Measurements from ENCODE around the gene IL15RA. TPM values are rescaled to one million over a fixed set of nuclear protein-coding genes. Genes with fewer than 3 reads are reported as not detected.
A peak's percentile ranks its signal among the peaks of the same experiment; 100 is the strongest.

IL15RA gene
- total RNA-seq, 1 donor from 2014 or later = 3.1 TPM

GRCh38 chr10:5951167-5951711 is 26.1 kb downstream of the IL15RA start:
- FAIRE-seq (no peak), DNase-seq (ENCODE audit: low read depth) (peak; percentile 49)
- H3K4me3 Mint-ChIP-seq (ENCODE audit: unreplicated experiment) = no peak overlapping the region
- no peaks in the 10 kb centered on the region for H3K36me3 Mint-ChIP-seq (ENCODE audit: low read depth, unreplicated experiment)
- no peaks in the 10 kb centered on the region for H3K27me3 ChIP-seq (ENCODE audit: insufficient read depth, low read length)
- H3K27ac Mint-ChIP-seq (ENCODE audit: unreplicated experiment) = no peak overlapping the region
- no peak overlapping the region for H3K27ac ChIP-seq (ENCODE audit: low read depth, low read length)
- no peaks in the 10 kb centered on the region for H3K36me3 ChIP-seq (ENCODE audit: insufficient read depth, low read length)
- H3K9me3 ChIP-seq (ENCODE audit: insufficient read depth, low read depth, low read length) = no peaks in the 10 kb centered on the region
- no peaks in the 10 kb centered on the region for H4K20me1 ChIP-seq (ENCODE audit: insufficient read depth, low read length)
- no peaks in the 10 kb centered on the region for H3K79me2 ChIP-seq (ENCODE audit: insufficient read depth, low read length)
- H3K27me3 Mint-ChIP-seq (ENCODE audit: low read depth, unreplicated experiment) = peaks cover 6% of the 10 kb centered on the region
- H3K9ac ChIP-seq (ENCODE audit: low read length) = no peak overlapping the region
- H3K4me3 ChIP-seq (ENCODE audit: insufficient read depth, low read depth, low read length) = no peak overlapping the region
- peaks cover 7% of the 10 kb centered on the region for H3K4me1 ChIP-seq (ENCODE audit: insufficient read depth, low read length)
- no peak overlapping the region for H3K4me2 ChIP-seq (ENCODE audit: low read length)
- no peak overlapping the region for H2AFZ ChIP-seq (ENCODE audit: low read depth, low read length)
- no peaks in the 10 kb centered on the region for H3K9me3 Mint-ChIP-seq (ENCODE audit: unreplicated experiment)
- TF ChIP-seq CTCF (IDR thresholded peaks at IDR 0.05; ENCODE audit: insufficient read depth, low read depth, low read length) (no peak), EZH2 (IDR thresholded peaks at IDR 0.05; ENCODE audit: insufficient read depth, low read length) (no peak)
- peaks cover 9% of the 10 kb centered on the region for H3K4me1 Mint-ChIP-seq (ENCODE audit: low read depth, unreplicated experiment)

GRCh38 chr10:5949009-5949759 is 28.2 kb downstream of the IL15RA start:
- Histone ChIP-seq H3K4me3 (ENCODE audit: insufficient read depth, low read depth, low read length) (no peak overlapping the region), H3K9me3 (ENCODE audit: insufficient read depth, low read depth, low read length) (no peaks in the 10 kb centered on the region), H2AFZ (ENCODE audit: low read depth, low read length) (peak overlapping the region; percentile 27), H3K27me3 (ENCODE audit: insufficient read depth, low read length) (no peaks in the 10 kb centered on the region), H3K9ac (ENCODE audit: low read length) (no peak overlapping the region), H3K27ac (ENCODE audit: low read depth, low read length) (no peak overlapping the region), H4K20me1 (ENCODE audit: insufficient read depth, low read length) (no peaks in the 10 kb centered on the region), H3K36me3 (ENCODE audit: insufficient read depth, low read length) (no peaks in the 10 kb centered on the region), H3K79me2 (ENCODE audit: insufficient read depth, low read length) (no peaks in the 10 kb centered on the region), H3K4me2 (ENCODE audit: low read length) (no peak overlapping the region), H3K4me1 (ENCODE audit: insufficient read depth, low read length) (peaks cover 24% of the 10 kb centered on the region)
- DNase-seq (ENCODE audit: low read depth) (peak; percentile 37), FAIRE-seq (no peak)
- Mint-ChIP-seq H3K9me3 (ENCODE audit: unreplicated experiment) (peaks cover 1% of the 10 kb centered on the region), H3K4me3 (ENCODE audit: unreplicated experiment) (no peak overlapping the region), H3K27ac (ENCODE audit: unreplicated experiment) (no peak overlapping the region), H3K36me3 (ENCODE audit: low read depth, unreplicated experiment) (no peaks in the 10 kb centered on the region), H3K4me1 (ENCODE audit: low read depth, unreplicated experiment) (peaks cover 25% of the 10 kb centered on the region), H3K27me3 (ENCODE audit: low read depth, unreplicated experiment) (peaks cover 6% of the 10 kb centered on the region)
- TF ChIP-seq EZH2 (IDR thresholded peaks at IDR 0.05; ENCODE audit: insufficient read depth, low read length) (no peak), CTCF (IDR thresholded peaks at IDR 0.05; ENCODE audit: insufficient read depth, low read depth, low read length) (peak; percentile 44)

- H3K27me3 Mint-ChIP-seq (ENCODE audit: low read depth, unreplicated experiment) = peaks cover 6% of the 10 kb centered on the region
- no peak overlapping the region for H3K4me2 ChIP-seq (ENCODE audit: low read length)
- H4K20me1 ChIP-seq (ENCODE audit: insufficient read depth, low read length) = no peaks in the 10 kb centered on the region
- no peaks in the 10 kb centered on the region for H3K36me3 ChIP-seq (ENCODE audit: insufficient read depth, low read length)
- FAIRE-seq (no peak), DNase-seq (ENCODE audit: low read depth) (no peak)
- H3K9me3 Mint-ChIP-seq (ENCODE audit: unreplicated experiment) = peaks cover 1% of the 10 kb centered on the region
- no peak overlapping the region for H3K9ac ChIP-seq (ENCODE audit: low read length)
- H3K4me3 ChIP-seq (ENCODE audit: insufficient read depth, low read depth, low read length) = no peak overlapping the region
- peaks cover 31% of the 10 kb centered on the region for H3K4me1 Mint-ChIP-seq (ENCODE audit: low read depth, unreplicated experiment)
- H3K27ac ChIP-seq (ENCODE audit: low read depth, low read length) = no peak overlapping the region
- H3K27me3 ChIP-seq (ENCODE audit: insufficient read depth, low read length) = no peaks in the 10 kb centered on the region
- H3K79me2 ChIP-seq (ENCODE audit: insufficient read depth, low read length) = no peaks in the 10 kb centered on the region
- TF ChIP-seq EZH2 (IDR thresholded peaks at IDR 0.05; ENCODE audit: insufficient read depth, low read length) = no peak
- TF ChIP-seq CTCF (IDR thresholded peaks at IDR 0.05; ENCODE audit: insufficient read depth, low read depth, low read length) = no peak
- no peak overlapping the region for H3K4me3 Mint-ChIP-seq (ENCODE audit: unreplicated experiment)
- H3K9me3 ChIP-seq (ENCODE audit: insufficient read depth, low read depth, low read length) = no peaks in the 10 kb centered on the region
- no peaks in the 10 kb centered on the region for H3K36me3 Mint-ChIP-seq (ENCODE audit: low read depth, unreplicated experiment)
- H2AFZ ChIP-seq (ENCODE audit: low read depth, low read length) = no peak overlapping the region
- no peak overlapping the region for H3K27ac Mint-ChIP-seq (ENCODE audit: unreplicated experiment)
- H3K4me1 ChIP-seq (ENCODE audit: insufficient read depth, low read length) = peaks cover 34% of the 10 kb centered on the region
Observed at GRCh38 chr10:5948208-5948585, 29.1 kb downstream of the IL15RA start.
